B cell (primary cell): Measurements from ENCODE around the gene VWA3B.

Experiments
- EZH2 ChIP-seq: IDR thresholded peaks from 2 replicates; pipeline ENCODE4 v1.6.1; 2012; ENCODE audit warnings: borderline replicate concordance, low read depth, mild to moderate bottlenecking, moderate library complexity, low read length; ENCODE audit not compliant: insufficient read depth, poor library complexity, severe bottlenecking
- TF ChIP-seq, protein P1 (sequence below): fragments of 200-600 bp; IDR thresholded peaks from one replicate; pipeline ENCODE4 v1.8.0; 2022; ENCODE audit warnings: antibody characterized with exemption, mild to moderate bottlenecking

DNA sequence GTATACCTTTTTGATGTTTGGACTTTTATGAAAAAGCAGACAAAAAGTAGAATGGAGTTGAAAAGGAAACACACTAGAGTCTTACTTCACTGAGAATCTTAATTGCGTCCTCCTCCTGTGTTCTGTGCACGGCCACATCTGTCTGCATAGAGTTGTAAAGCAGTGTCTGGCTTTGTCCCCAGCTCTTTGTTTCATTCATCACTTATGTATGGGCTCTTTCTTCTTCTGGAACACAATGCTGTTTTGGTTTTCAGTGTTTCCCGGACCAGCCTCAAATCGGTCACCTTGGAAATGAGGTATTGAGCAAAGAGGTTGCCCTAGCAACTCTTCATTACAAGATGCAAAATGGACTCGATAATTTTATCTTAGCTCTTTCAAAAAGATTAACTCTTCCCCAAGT is 155.0 kb downstream of the VWA3B start:
- TF ChIP-seq, protein P1, sequence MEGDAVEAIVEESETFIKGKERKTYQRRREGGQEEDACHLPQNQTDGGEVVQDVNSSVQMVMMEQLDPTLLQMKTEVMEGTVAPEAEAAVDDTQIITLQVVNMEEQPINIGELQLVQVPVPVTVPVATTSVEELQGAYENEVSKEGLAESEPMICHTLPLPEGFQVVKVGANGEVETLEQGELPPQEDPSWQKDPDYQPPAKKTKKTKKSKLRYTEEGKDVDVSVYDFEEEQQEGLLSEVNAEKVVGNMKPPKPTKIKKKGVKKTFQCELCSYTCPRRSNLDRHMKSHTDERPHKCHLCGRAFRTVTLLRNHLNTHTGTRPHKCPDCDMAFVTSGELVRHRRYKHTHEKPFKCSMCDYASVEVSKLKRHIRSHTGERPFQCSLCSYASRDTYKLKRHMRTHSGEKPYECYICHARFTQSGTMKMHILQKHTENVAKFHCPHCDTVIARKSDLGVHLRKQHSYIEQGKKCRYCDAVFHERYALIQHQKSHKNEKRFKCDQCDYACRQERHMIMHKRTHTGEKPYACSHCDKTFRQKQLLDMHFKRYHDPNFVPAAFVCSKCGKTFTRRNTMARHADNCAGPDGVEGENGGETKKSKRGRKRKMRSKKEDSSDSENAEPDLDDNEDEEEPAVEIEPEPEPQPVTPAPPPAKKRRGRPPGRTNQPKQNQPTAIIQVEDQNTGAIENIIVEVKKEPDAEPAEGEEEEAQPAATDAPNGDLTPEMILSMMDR = no peak
- TF ChIP-seq EZH2 = no peak
